HepG2 (cell line): ENCODE measurements around the gene CDK18. TPM values are rescaled to one million over a fixed set of nuclear protein-coding genes. Genes with fewer than 3 reads are reported as not detected.
A peak's percentile ranks its signal among the peaks of the same experiment; 100 is the strongest.

Experiments used
- ATAC-seq: fragments of 200-7000 bp; cut with Tn5 transposase; 3 replicates; pipeline ENCODE4 v1.9.1; 2020; ENCODE audit warnings: mild to moderate bottlenecking, moderate library complexity
- BruUV-seq: library from RNA; stranded (reverse); fragments of 400-500 nt; replicated peaks from 2 replicates; lab custom pipeline; 2021; lab: Mats Ljungman, UMichigan
- CTCF ChIA-PET: fragments of 300-600 bp; formaldehyde crosslinking; extraction: SDS; loops from one replicate; lab custom pipeline; 2021; ENCODE audit warnings: low total read pairs, inconsistent platforms, low intra/inter-chr PET ratio; lab: Yijun Ruan, JAX
- POLR2A ChIA-PET: fragments of 350-600 bp; sonication (Branson Sonifier 250); formaldehyde crosslinking; loops from one replicate; lab custom pipeline; 2020; ENCODE audit warnings: antibody characterized with exemption, inconsistent platforms; lab: Yijun Ruan, JAX
- DNase-seq: peaks from one replicate; pipeline ENCODE4 v3.0.0-alpha.2; 2015; ENCODE audit warnings: low spot score
- FAIRE-seq: peaks from 3 replicates; lab custom pipeline; 2011; peaks lifted over from hg19 to GRCh38; lab: Jason Lieb, UNC
- H2AFZ ChIP-seq: one replicate; pipeline ENCODE4 v1.6.1; 2011; ENCODE audit warnings: low read length, inconsistent platforms
- H3K27ac ChIP-seq: fragments of 300-600 bp; 3 replicates; pipeline ENCODE4 v1.8.0; 2011; ENCODE audit warnings: mixed run types, mild to moderate bottlenecking, mixed read lengths, low read length, inconsistent platforms; ENCODE audit not compliant: insufficient read depth; ENCODE audit errors: extremely low read length
- H3K27me3 ChIP-seq, 2 experiments: fragments of 200-600 bp in 1 of 2; 2 replicates in 1 of 2; 3 replicates in 1 of 2; pipeline versions ENCODE4 v1.6.0 to v1.8.0; 2011; ENCODE audit warnings: low read length in 2 of 2, mild to moderate bottlenecking in 2 of 2, moderate library complexity in 2 of 2, inconsistent platforms in 1 of 2; ENCODE audit not compliant: insufficient read depth in 2 of 2, control insufficient read depth in 1 of 2
- H3K36me3 ChIP-seq, 2 experiments: fragments of 200-600 bp in 1 of 2; replicated peaks in 1 of 2; 2 replicates in 1 of 2; 3 replicates in 1 of 2; pipeline versions ENCODE4 v1.5.1 to v1.8.0; 2011; ENCODE audit warnings: low read length in 2 of 2, inconsistent platforms in 1 of 2; ENCODE audit not compliant: insufficient read depth in 2 of 2, control insufficient read depth in 1 of 2
- H3K4me1 ChIP-seq: 2 replicates; pipeline ENCODE4 v1.5.1; 2012; ENCODE audit warnings: low read length, inconsistent platforms; ENCODE audit not compliant: insufficient read depth
- H3K4me2 ChIP-seq: 2 replicates; pipeline ENCODE4 v1.6.0; 2011; ENCODE audit warnings: low read depth, low read length, inconsistent platforms
- H3K4me3 ChIP-seq, 3 experiments: fragments of 200-600 bp in 1 of 3; sonication (generic), shearing (Covaris generic) in 1 of 3; replicated peaks in 1 of 3; 2 replicates each; pipeline ENCODE4 v1.5.1; 2011 to 2016; ENCODE audit warnings: low read length in 3 of 3, inconsistent platforms in 2 of 3, low read depth in 2 of 3, mild to moderate bottlenecking in 2 of 3, control low read depth in 1 of 3, mixed read lengths in 1 of 3; ENCODE audit not compliant: insufficient read depth in 1 of 3
- H3K79me2 ChIP-seq: one replicate; pipeline ENCODE4 v1.6.1; 2011; ENCODE audit warnings: low read length, inconsistent platforms; ENCODE audit not compliant: insufficient read depth
- H3K9ac ChIP-seq: 2 replicates; pipeline ENCODE4 v1.6.0; 2011; ENCODE audit warnings: mild to moderate bottlenecking, low read depth, low read length, inconsistent platforms; ENCODE audit not compliant: insufficient read depth
- H3K9me3 ChIP-seq: 2 replicates; pipeline ENCODE4 v1.5.1; 2012; ENCODE audit warnings: mild to moderate bottlenecking, low read length
- H4K20me1 ChIP-seq: 2 replicates; pipeline ENCODE4 v1.6.0; 2011; ENCODE audit warnings: inconsistent platforms, mild to moderate bottlenecking, low read length, moderate library complexity; ENCODE audit not compliant: insufficient read depth
- ETV5 ChIP-seq: IDR thresholded peaks from 2 replicates; pipeline ENCODE4 v1.6.1; 2018; ENCODE audit warnings: missing biosample characterization, missing genetic modification reagents, inconsistent platforms, borderline replicate concordance
- FOXP4 ChIP-seq: sonication (generic); formaldehyde crosslinking; IDR thresholded peaks from 2 replicates; pipeline ENCODE4 v1.4.0; 2020; ENCODE audit warnings: missing genetic modification reagents
- HDAC2 ChIP-seq: sonication (generic); formaldehyde crosslinking; IDR thresholded peaks from 2 replicates; pipeline ENCODE4 v1.4.0; 2020; ENCODE audit warnings: missing genetic modification reagents
- HNF1A ChIP-seq, 2 experiments: sonication (generic) in 1 of 2; formaldehyde crosslinking in 1 of 2; IDR thresholded peaks; 2 replicates each; pipeline versions ENCODE4 v1.4.0 to v1.6.1; 2016 to 2020; ENCODE audit warnings: borderline replicate concordance in 1 of 2, low read depth in 1 of 2, mild to moderate bottlenecking in 1 of 2, missing genetic modification reagents in 1 of 2
- HOXA3 ChIP-seq: sonication (generic); formaldehyde crosslinking; IDR thresholded peaks from 2 replicates; pipeline ENCODE4 v1.5.0; 2020; ENCODE audit warnings: missing genetic modification reagents
- KDM1A ChIP-seq: IDR thresholded peaks from 2 replicates; pipeline ENCODE4 v1.6.1; 2016; ENCODE audit warnings: missing compliant biosample characterization
- LCORL ChIP-seq, 2 experiments: fragments of 450-650 bp in 1 of 2; sonication (generic) in 1 of 2; formaldehyde crosslinking in 1 of 2; IDR thresholded peaks; 2 replicates each; pipeline versions ENCODE4 v1.5.0 to v1.6.1; 2017 to 2020; ENCODE audit warnings: antibody characterized with exemption in 1 of 2, missing genetic modification reagents in 1 of 2
- NCOA2 ChIP-seq: sonication (generic); formaldehyde crosslinking; IDR thresholded peaks from 2 replicates; pipeline ENCODE4 v1.8.0; 2022; ENCODE audit warnings: inconsistent platforms
- NRL ChIP-seq: sonication (generic); formaldehyde crosslinking; IDR thresholded peaks from 2 replicates; pipeline ENCODE4 v1.5.0; 2020; ENCODE audit warnings: missing genetic modification reagents, mild to moderate bottlenecking, moderate library complexity, borderline replicate concordance
- PHF21A ChIP-seq: sonication (generic); formaldehyde crosslinking; IDR thresholded peaks from 2 replicates; pipeline ENCODE4 v1.5.0; 2020; ENCODE audit warnings: mild to moderate bottlenecking, missing genetic modification reagents
- RAD51 ChIP-seq: fragments of 450-650 bp; IDR thresholded peaks from 2 replicates; pipeline ENCODE4 v1.6.1; 2016; ENCODE audit warnings: borderline replicate concordance
- SP5 ChIP-seq: IDR thresholded peaks from 2 replicates; pipeline ENCODE4 v1.6.1; 2016; ENCODE audit warnings: low read depth, borderline replicate concordance
- ZEB1 ChIP-seq: IDR thresholded peaks from 2 replicates; pipeline ENCODE4 v1.6.1; 2012; ENCODE audit warnings: mild to moderate bottlenecking, low read depth, inconsistent platforms; ENCODE audit not compliant: insufficient replicate concordance
- ZFX ChIP-seq: sonication (generic); formaldehyde crosslinking; IDR thresholded peaks from 2 replicates; pipeline ENCODE4 v1.4.0; 2020; ENCODE audit warnings: mild to moderate bottlenecking, low read depth, missing genetic modification reagents, moderate library complexity
- ZNF143 ChIP-seq: sonication (generic); formaldehyde crosslinking; IDR thresholded peaks from 2 replicates; pipeline ENCODE4 v1.4.0; 2020; ENCODE audit warnings: missing genetic modification reagents
- ZNF331 ChIP-seq: sonication (generic); formaldehyde crosslinking; IDR thresholded peaks from 2 replicates; pipeline ENCODE4 v1.4.0; 2020; ENCODE audit warnings: missing genetic modification reagents
- ZNF570 ChIP-seq: sonication (generic); formaldehyde crosslinking; IDR thresholded peaks from 2 replicates; pipeline ENCODE4 v1.4.0; 2020; ENCODE audit warnings: mild to moderate bottlenecking, missing genetic modification reagents, borderline replicate concordance
- WGBS: methylation state at CpG from one replicate; pipeline ENCODE4 v1.1.6; 2017; ENCODE audit warnings: low lambda C conversion rate; 5-methylcytosine and 5-hydroxymethylcytosine counted together
- in situ Hi-C: cut with HindIII; loops from 2 replicates; pipeline ENCODE4 v1.10.0; 2017; ENCODE audit warnings: low pct_unique_long_range_greater_than_20kb; ENCODE audit not compliant: extremely low pct_ligation_motif_present
- intact Hi-C: fragments of 100-400 bp; cut with micrococcal nuclease; formaldehyde crosslinking; loops from one replicate; pipeline ENCODE4 v1.10.0; 2022; ENCODE audit not compliant: unreplicated experiment
- polyA plus RNA-seq, 8 experiments: library from polyadenylated mRNA; depleted of rRNA in 3 of 8; stranded (reverse) in 7 of 8; unstranded in 1 of 8; fragments of >200 nt; fragmentation: Illumina TruSeq in 4 of 8; extraction: Trizol in 4 of 8; gene quantifications; 2 replicates each; pipeline versions ENCODE4 v1.2.1 to v1.2.3, GENCODE V29; 2011 to 2016; ENCODE audit warnings: low read depth in 4 of 8, missing spikeins in 1 of 8, mixed read lengths in 1 of 8; ENCODE audit not compliant: insufficient read depth in 1 of 8
- total RNA-seq, 5 experiments: library from RNA; depleted of rRNA; stranded (reverse); fragments of >200 nt; fragmentation: Illumina TruSeq; extraction: Trizol; gene quantifications; 2 replicates each; pipeline ENCODE4 v1.2.3, GENCODE V29; 2016; ENCODE audit warnings: low read depth in 1 of 5

The CDK18 gene
- total and polyA plus RNA-seq, 2 of the 13 experiments (the other 11 are each of a cell fraction or from before 2014, with no cell fraction given), result 6.4 to 38.8 TPM

- WGBS, result 25% methylated on average over 2 of the region's 5 CpGs
- in situ Hi-C loops, result no loop called here
- TF ChIP-seq LCORL (IDR thresholded peaks at IDR 0.05) (peak; percentile 34; the same call in 1 of the 2 replicates), LCORL (CRISPR knock-in tag; IDR thresholded peaks at IDR 0.05) (peak; percentile 53; the same call in 1 of the 2 replicates), HDAC2 (CRISPR knock-in tag) (peak; percentile 54; the same call in 1 of the 2 replicates), ZNF143 (peak; percentile 35; the same call in 1 of the 2 replicates), HNF1A (IDR thresholded peaks at IDR 0.05; ENCODE audit: low read depth) (no peak), HNF1A (CRISPR knock-in tag; IDR thresholded peaks at IDR 0.05; ENCODE audit: borderline replicate concordance) (no peak), ZFX (CRISPR knock-in tag) (peak; percentile 56; the same call in 1 of the 2 replicates), NRL (CRISPR knock-in tag) (peak; percentile 66; the same call in 1 of the 2 replicates), ZEB1 (peak; percentile 17), ZNF331 (CRISPR knock-in tag) (no peak), PHF21A (CRISPR knock-in tag) (0 out of 2 replicates have a peak, but pooled peaks have one; percentile 43), HOXA3 (0 out of 2 replicates have a peak, but pooled peaks have one; percentile 41), ZNF570 (no peak), NCOA2 (CRISPR knock-in tag) (0 out of 2 replicates have a peak, but pooled peaks have one; percentile 10), FOXP4 (CRISPR knock-in tag) (peak; percentile 31; the same call in 1 of the 2 replicates), RAD51 (no peak), KDM1A (CRISPR knock-in tag) (no peak), SP5 (peak; percentile 96), ETV5 (CRISPR knock-in tag) (peak; percentile 85)
These were observed 11.3 kb downstream of the CDK18 start for GRCh38 chr1:205515781-205516253.

More at GRCh38 chr1:205515781-205516253, 11.3 kb downstream of the CDK18 start:
- Histone ChIP-seq H2AFZ (no peak overlapping the region), H3K4me2 (peak overlapping the region; percentile 41), H3K79me2 (no peaks in the 10 kb centered on the region), H3K9ac (no peak overlapping the region), H3K9me3 (no peaks in the 10 kb centered on the region), H3K4me1 (peaks cover 62% of the 10 kb centered on the region), H3K36me3 (no peaks in the 10 kb centered on the region), H4K20me1 (no peaks in the 10 kb centered on the region; the same call in 1 of the 2 replicates), H3K27ac (no peak overlapping the region), H3K4me3 (no peak overlapping the region; a peak in 1 of 6 replicates), H3K27me3 (no peaks in the 10 kb centered on the region)
- peak; percentile 72 for DNase-seq
- ChIA-PET POLR2A (interaction anchor here (1.2 to 1.3 kb wide), 2 partner anchors 11 to 24 kb away, joined by 3 read pairs; partner anchors contain the start of gene CDK18), CTCF (no interaction called here)
- no TSS peak for BruUV-seq
- peak; percentile 81 for FAIRE-seq
- intact Hi-C loops, result no loop called here
- peak; percentile 66 for ATAC-seq
